ENCODE results near the gene RAB14.
"Not testable (repeated sequence)": the region's sequence is repeated elsewhere in the genome, so short reads cannot be mapped to it uniquely, and the experiment has no call there.

RAB14 gene

GRCh38 chr9:121150188-121150587, 51.5 kb downstream of the RAB14 start:
- DNase-seq = no peak

- DNase-seq = no peak
These were observed 57.2 kb downstream of the RAB14 start for GRCh38 chr9:121144482-121144881.

- DNase-seq = no peak
These were observed 57.9 kb downstream of the RAB14 start for GRCh38 chr9:121143771-121144170.

- no peak for DNase-seq
These were observed 60.0 kb downstream of the RAB14 start for GRCh38 chr9:121141706-121142105.

GRCh38 chr9:121141306-121141705, 60.4 kb downstream of the RAB14 start:
- DNase-seq = no peak

- DNase-seq = no peak
These were observed 61.5 kb downstream of the RAB14 start for GRCh38 chr9:121140162-121140561.

- DNase-seq = no peak
These were observed 62.7 kb downstream of the RAB14 start for GRCh38 chr9:121138973-121139372.

GRCh38 chr9:121138561-121138960, 63.1 kb downstream of the RAB14 start:
- DNase-seq = no peak

GRCh38 chr9:121135642-121136041, 66.0 kb downstream of the RAB14 start:
- DNase-seq = no peak

- DNase-seq = no peak
These were observed 68.4 kb downstream of the RAB14 start for GRCh38 chr9:121133104-121133816.

GRCh38 chr9:121129384-121129783, 72.3 kb downstream of the RAB14 start:
- not testable (repeated sequence) for DNase-seq
